HTERT RPE-1 (cell line): ENCODE data around the gene ALAS1.
"Not testable (repeated sequence)": the region's sequence is repeated elsewhere in the genome, so short reads cannot be mapped to it uniquely, and the experiment has no call there.

ENCODE experiments used
- in situ Hi-C: fragments of 300-500 bp; cut with MboI; formaldehyde crosslinking; loops from 4 replicates; pipeline ENCODE4 v1.14.3; 2020; ENCODE audit warnings: low sequenced_read_pairs

ALAS1 gene

GRCh38 chr3:52176951-52177700 is 20.8 kb upstream of the ALAS1 start:
- in situ Hi-C loops: no loop called here

- in situ Hi-C loops: no loop called here
Observed at GRCh38 chr3:52177701-52178042, 20.3 kb upstream of the ALAS1 start.

- in situ Hi-C loops: not testable (repeated sequence)
Observed at GRCh38 chr3:52178126-52178525, 19.8 kb upstream of the ALAS1 start.

GRCh38 chr3:52178537-52178936 is 19.4 kb upstream of the ALAS1 start:
- in situ Hi-C loops: no loop called here

GRCh38 chr3:52181543-52181942 is 16.4 kb upstream of the ALAS1 start:
- in situ Hi-C loops: no loop called here

GRCh38 chr3:52182196-52182595 is 15.8 kb upstream of the ALAS1 start:
- in situ Hi-C loops: no loop called here

GRCh38 chr3:52182691-52183090 is 15.3 kb upstream of the ALAS1 start:
- in situ Hi-C loops: no loop called here

GRCh38 chr3:52183786-52184445 is 14.0 kb upstream of the ALAS1 start:
- in situ Hi-C loops: no loop called here

GRCh38 chr3:52184690-52185089 is 13.3 kb upstream of the ALAS1 start:
- in situ Hi-C loops: no loop called here

GRCh38 chr3:52185311-52185710 is 12.6 kb upstream of the ALAS1 start:
- in situ Hi-C loops: no loop called here

- in situ Hi-C loops: no loop called here
Observed at GRCh38 chr3:52185837-52186236, 12.1 kb upstream of the ALAS1 start.

GRCh38 chr3:52186729-52187128 is 11.2 kb upstream of the ALAS1 start:
- in situ Hi-C loops: no loop called here

GRCh38 chr3:52188556-52188955 is 9.4 kb upstream of the ALAS1 start:
- in situ Hi-C loops: no loop called here

GRCh38 chr3:52190294-52191074 is 7.5 kb upstream of the ALAS1 start:
- in situ Hi-C loops: no loop called here

- in situ Hi-C loops: no loop called here
Observed at GRCh38 chr3:52191663-52192062, 6.3 kb upstream of the ALAS1 start.

- in situ Hi-C loops: no loop called here
Observed at GRCh38 chr3:52193065-52193464, 4.9 kb upstream of the ALAS1 start.

GRCh38 chr3:52194485-52195290 is 3.3 kb upstream of the ALAS1 start:
- in situ Hi-C loops: no loop called here

- in situ Hi-C loops: no loop called here
Observed at GRCh38 chr3:52195291-52195597, 2.7 kb upstream of the ALAS1 start.

GRCh38 chr3:52195823-52196331 is 2.1 kb upstream of the ALAS1 start:
- in situ Hi-C loops: no loop called here

GRCh38 chr3:52196977-52197376 is 983 bp upstream of the ALAS1 start:
- in situ Hi-C loops: no loop called here

- in situ Hi-C loops: no loop called here
Observed at GRCh38 chr3:52197499-52197841, 490 bp upstream of the ALAS1 start.
